Gastroesophageal sphincter (tissue), 3 donors: ENCODE measurements around the gene YTHDF1.

Experiments used
- POLR2A ChIP-seq, 2 donors: fragments of 450-650 bp; IDR thresholded peaks; one replicate each; pipeline ENCODE4 v1.6.1; 2017; ENCODE audit warnings: antibody characterized with exemption in 2 of 2, mild to moderate bottlenecking in 2 of 2, moderate library complexity in 1 of 2
- POLR2AphosphoS5 ChIP-seq: sonication (generic); formaldehyde crosslinking; IDR thresholded peaks from one replicate; pipeline ENCODE4 v1.6.1; 2017; ENCODE audit warnings: antibody characterized with exemption
- TF ChIP-seq, protein P1 (sequence below), 4 experiments: fragments of 200-600 bp in 2 of 4; fragments of 450-650 bp in 2 of 4; sonication (generic) in 1 of 4; IDR thresholded peaks; one replicate each; pipeline ENCODE4 v1.5.1; 2017 to 2019; ENCODE audit warnings: antibody characterized with exemption in 4 of 4, mild to moderate bottlenecking in 2 of 4, moderate library complexity in 2 of 4

DNA sequence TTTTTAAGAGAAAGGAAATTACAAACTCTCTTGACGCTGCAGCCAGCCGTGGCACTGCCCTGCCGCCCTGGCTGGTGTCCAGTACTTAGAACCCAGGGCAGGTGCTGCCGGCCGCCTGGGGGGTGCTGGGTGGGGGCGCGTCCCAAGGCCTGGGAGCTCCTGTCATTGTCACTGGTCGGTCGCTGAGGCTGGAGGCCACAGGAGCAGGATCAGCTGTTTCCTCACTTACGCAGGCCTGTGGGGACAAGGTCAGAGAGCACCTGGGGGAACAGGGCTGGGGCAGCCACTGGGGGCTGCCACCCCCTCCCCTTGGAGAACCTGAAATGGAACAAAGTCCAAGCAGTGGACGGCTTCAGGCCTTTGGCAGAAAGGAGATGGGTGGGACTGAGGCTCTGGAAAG lies 25.3 kb upstream of the YTHDF1 start:
- no peak for TF ChIP-seq POLR2AphosphoS5
- TF ChIP-seq, protein P1, sequence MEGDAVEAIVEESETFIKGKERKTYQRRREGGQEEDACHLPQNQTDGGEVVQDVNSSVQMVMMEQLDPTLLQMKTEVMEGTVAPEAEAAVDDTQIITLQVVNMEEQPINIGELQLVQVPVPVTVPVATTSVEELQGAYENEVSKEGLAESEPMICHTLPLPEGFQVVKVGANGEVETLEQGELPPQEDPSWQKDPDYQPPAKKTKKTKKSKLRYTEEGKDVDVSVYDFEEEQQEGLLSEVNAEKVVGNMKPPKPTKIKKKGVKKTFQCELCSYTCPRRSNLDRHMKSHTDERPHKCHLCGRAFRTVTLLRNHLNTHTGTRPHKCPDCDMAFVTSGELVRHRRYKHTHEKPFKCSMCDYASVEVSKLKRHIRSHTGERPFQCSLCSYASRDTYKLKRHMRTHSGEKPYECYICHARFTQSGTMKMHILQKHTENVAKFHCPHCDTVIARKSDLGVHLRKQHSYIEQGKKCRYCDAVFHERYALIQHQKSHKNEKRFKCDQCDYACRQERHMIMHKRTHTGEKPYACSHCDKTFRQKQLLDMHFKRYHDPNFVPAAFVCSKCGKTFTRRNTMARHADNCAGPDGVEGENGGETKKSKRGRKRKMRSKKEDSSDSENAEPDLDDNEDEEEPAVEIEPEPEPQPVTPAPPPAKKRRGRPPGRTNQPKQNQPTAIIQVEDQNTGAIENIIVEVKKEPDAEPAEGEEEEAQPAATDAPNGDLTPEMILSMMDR (IDR thresholded peaks at IDR 0.05): no peak
- TF ChIP-seq POLR2A (IDR thresholded peaks at IDR 0.05): no peak
